ENCODE measurements around the gene POLD3.

GRCh38 chr11:74638869-74639268, 46.5 kb downstream of the POLD3 start:
- no peak for TF ChIP-seq CTCF (IDR thresholded peaks at IDR 0.05)
- TF ChIP-seq POLR2A (IDR thresholded peaks at IDR 0.05): no peak
- no peak for TF ChIP-seq POLR2AphosphoS5 (IDR thresholded peaks at IDR 0.05)
- TF ChIP-seq EP300 (IDR thresholded peaks at IDR 0.05): no peak

Data from sigmoid colon (tissue), 4 donors.